PC-3 (cell line): ENCODE measurements around the gene MGAT3.

Experiments
- CTCF ChIP-seq: fragments of 300-600 bp; sonication (generic); conservative IDR thresholded peaks from 2 replicates; pipeline ENCODE4 v1.5.1; 2017; ENCODE audit warnings: antibody characterized with exemption, low read depth, mild to moderate bottlenecking, low read length
- EZH2 ChIP-seq: fragments of 300-600 bp; sonication (generic); IDR thresholded peaks from one replicate; pipeline ENCODE4 v1.6.1; 2017; ENCODE audit warnings: antibody characterized with exemption, mild to moderate bottlenecking, low read length; ENCODE audit not compliant: unreplicated experiment

GRCh38 chr22:39473851-39474250, 17.0 kb downstream of the MGAT3 start:
- TF ChIP-seq CTCF (no peak), EZH2 (no peak)
